Stomach (tissue), 9 donors: ENCODE data around the gene LSMEM2. TPM values are rescaled to one million over a fixed set of nuclear protein-coding genes. Genes with fewer than 3 reads are reported as not detected.

Source experiments
- DNase-seq, 2 donors: peaks; one replicate each; pipeline versions ENCODE4 v3.0.0 to v3.0.0-alpha.2; 2013 to 2019
- H3K27ac ChIP-seq, 5 donors: fragments of 200-600 bp in 4 of 5; sonication (generic) in 4 of 5; one replicate each; pipeline ENCODE4 v1.5.1; 2013 to 2019; ENCODE audit warnings: mild to moderate bottlenecking in 1 of 5, moderate library complexity in 1 of 5
- H3K27me3 ChIP-seq, 3 donors: fragments of 200-600 bp; sonication (generic); one replicate each; pipeline ENCODE4 v1.5.1; 2017 to 2019; ENCODE audit warnings: mixed run types in 1 of 3
- H3K36me3 ChIP-seq, 4 donors: fragments of 200-600 bp; sonication (generic); 1 replicate in 3 of 4; 2 replicates in 1 of 4; pipeline ENCODE4 v1.5.1; 2016 to 2019
- H3K4me1 ChIP-seq, 4 donors: fragments of 200-600 bp; sonication (generic); one replicate each; pipeline ENCODE4 v1.5.1; 2016 to 2019
- H3K4me3 ChIP-seq, 4 donors: fragments of 200-600 bp; sonication (generic) in 3 of 4; one replicate each; pipeline ENCODE4 v1.5.1; 2016 to 2019; ENCODE audit warnings: mild to moderate bottlenecking in 1 of 4
- H3K9me3 ChIP-seq, 4 donors: fragments of 200-600 bp; sonication (generic); one replicate each; pipeline ENCODE4 v1.5.1; 2016 to 2019
- EP300 ChIP-seq: sonication (generic); formaldehyde crosslinking; IDR thresholded peaks from one replicate; pipeline ENCODE4 v1.6.1; 2017; ENCODE audit warnings: antibody characterized with exemption
- POLR2A ChIP-seq, 4 donors: fragments of 450-650 bp; IDR thresholded peaks; one replicate each; pipeline ENCODE4 v1.6.1; 2016; ENCODE audit warnings: antibody characterized with exemption in 4 of 4, control low read depth in 2 of 4, mild to moderate bottlenecking in 1 of 4, moderate library complexity in 1 of 4
- POLR2AphosphoS5 ChIP-seq, 3 donors: sonication (generic); formaldehyde crosslinking; IDR thresholded peaks; one replicate each; pipeline ENCODE4 v1.6.1; 2016; ENCODE audit warnings: antibody characterized with exemption in 3 of 3
- WGBS, 5 donors: extraction: QIAGEN DNeasy Blood & Tissue Kit in 3 of 5; methylation state at CpG; one replicate each; pipeline versions ENCODE4 v1.1.5 to v1.1.7; 2013 to 2018; 5-methylcytosine and 5-hydroxymethylcytosine counted together
- intact Hi-C: fragments of 100-400 bp; cut with DNase I; formaldehyde crosslinking; loops from one replicate; pipeline ENCODE4 v1.15.1; 2023; ENCODE audit warnings: low total_unique reads
- polyA plus RNA-seq, 3 donors: library from polyadenylated mRNA; stranded (reverse); fragments of 200-250 nt; gene quantifications; one replicate each; pipeline ENCODE4 v1.2.3, GENCODE V29; 2013
- total RNA-seq, 5 donors: library from RNA; depleted of rRNA; stranded (reverse); fragments of >200 nt; gene quantifications; one replicate each; pipeline versions ENCODE4 v1.1.0 to v1.2.3, GENCODE V29; 2014 to 2016
- TF ChIP-seq, protein P1 (sequence below), 7 experiments: fragments of 450-650 bp in 4 of 7; fragments of 200-600 bp in 3 of 7; sonication (generic) in 3 of 7; IDR thresholded peaks; one replicate each; pipeline ENCODE4 v1.5.1; 2016 to 2019; ENCODE audit warnings: antibody characterized with exemption in 7 of 7, control low read depth in 2 of 7, mild to moderate bottlenecking in 1 of 7
- donor health status: healthy with polysubstance abuse.
- donor health status: Bipolar disorder and iron deficiency.
- donor health status: healthy.

Gene LSMEM2
- total and polyA plus RNA-seq, 8 donors, result 0.31 to 0.58 TPM; not detected in 6

- Histone ChIP-seq H3K9me3 (no peaks in the 10 kb centered on the region), H3K4me3 (no peak overlapping the region), H3K27ac (no peak overlapping the region), H3K4me1 (peaks cover 30 to 43% (median 41%) of the 10 kb centered on the region in 4 donors), H3K36me3 (peaks cover 34 to 45% (median 44%) of the 10 kb centered on the region in 4 donors), H3K27me3 (no peaks in the 10 kb centered on the region)
- 89 to 93% (median 91%) methylated on average over 21 to 23 of the region's 23 CpGs for WGBS, 5 donors
- DNase-seq, result no peak
- TF ChIP-seq, protein P1, sequence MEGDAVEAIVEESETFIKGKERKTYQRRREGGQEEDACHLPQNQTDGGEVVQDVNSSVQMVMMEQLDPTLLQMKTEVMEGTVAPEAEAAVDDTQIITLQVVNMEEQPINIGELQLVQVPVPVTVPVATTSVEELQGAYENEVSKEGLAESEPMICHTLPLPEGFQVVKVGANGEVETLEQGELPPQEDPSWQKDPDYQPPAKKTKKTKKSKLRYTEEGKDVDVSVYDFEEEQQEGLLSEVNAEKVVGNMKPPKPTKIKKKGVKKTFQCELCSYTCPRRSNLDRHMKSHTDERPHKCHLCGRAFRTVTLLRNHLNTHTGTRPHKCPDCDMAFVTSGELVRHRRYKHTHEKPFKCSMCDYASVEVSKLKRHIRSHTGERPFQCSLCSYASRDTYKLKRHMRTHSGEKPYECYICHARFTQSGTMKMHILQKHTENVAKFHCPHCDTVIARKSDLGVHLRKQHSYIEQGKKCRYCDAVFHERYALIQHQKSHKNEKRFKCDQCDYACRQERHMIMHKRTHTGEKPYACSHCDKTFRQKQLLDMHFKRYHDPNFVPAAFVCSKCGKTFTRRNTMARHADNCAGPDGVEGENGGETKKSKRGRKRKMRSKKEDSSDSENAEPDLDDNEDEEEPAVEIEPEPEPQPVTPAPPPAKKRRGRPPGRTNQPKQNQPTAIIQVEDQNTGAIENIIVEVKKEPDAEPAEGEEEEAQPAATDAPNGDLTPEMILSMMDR (IDR thresholded peaks at IDR 0.05), result no peak
- TF ChIP-seq POLR2A (IDR thresholded peaks at IDR 0.05) (no peak), POLR2AphosphoS5 (IDR thresholded peaks at IDR 0.05) (no peak), EP300 (no peak)
- intact Hi-C loops, result no loop called here
Measured at GRCh38 chr3:50288387-50289007, 9.6 kb downstream of the LSMEM2 start.

DNA sequence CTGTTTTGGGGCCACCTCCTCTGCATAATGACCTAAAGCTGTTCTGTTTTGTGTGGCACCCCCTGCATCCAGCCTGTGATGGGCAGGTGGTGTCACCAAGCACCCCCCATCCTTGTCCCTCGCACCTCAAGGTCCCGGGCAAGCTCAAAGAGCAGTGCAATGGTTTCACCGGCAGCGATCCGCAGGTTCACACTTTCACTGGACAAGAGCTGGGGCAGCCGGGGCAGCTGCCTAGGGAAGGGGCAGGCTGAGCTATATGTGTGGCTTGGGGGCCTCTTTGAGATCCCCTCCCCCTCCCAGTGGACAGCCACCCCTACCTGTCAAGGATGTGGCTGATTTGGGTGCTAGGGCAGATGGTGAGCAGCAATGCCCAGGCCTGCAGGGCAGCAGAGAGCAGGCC lies 10.2 kb downstream of the LSMEM2 start:
- DNase-seq, result no peak
- WGBS, 5 donors, result 94 to 100% (median 97%) methylated on average over 6 of the region's 6 CpGs
- Histone ChIP-seq H3K27me3 (no peaks in the 10 kb centered on the region), H3K27ac (peak overlapping the region in 2 of 5 donors; percentile 97 to 99), H3K4me3 (no peak overlapping the region), H3K9me3 (no peaks in the 10 kb centered on the region), H3K4me1 (peaks cover 30 to 48% (median 43%) of the 10 kb centered on the region in 4 donors), H3K36me3 (peaks cover 34 to 45% (median 44%) of the 10 kb centered on the region in 4 donors)
- no peak for TF ChIP-seq EP300
- TF ChIP-seq POLR2A (IDR thresholded peaks at IDR 0.05), result no peak
- TF ChIP-seq, protein P1 (IDR thresholded peaks at IDR 0.05), result no peak
- TF ChIP-seq POLR2AphosphoS5 (IDR thresholded peaks at IDR 0.05), result no peak
- intact Hi-C loops, result no loop called here

- Histone ChIP-seq H3K36me3 (peaks cover 34 to 45% (median 44%) of the 10 kb centered on the region in 4 donors), H3K9me3 (no peaks in the 10 kb centered on the region), H3K27me3 (no peaks in the 10 kb centered on the region), H3K4me1 (peaks cover 30 to 48% (median 43%) of the 10 kb centered on the region in 4 donors), H3K4me3 (peak overlapping the region in 2 of 4 donors; percentile 8 to 99), H3K27ac (peak overlapping the region; percentile 95 to 99 (median 97))
- TF ChIP-seq EP300, result no peak
- WGBS, 5 donors, result 44 to 77% (median 73%) methylated on average over 15 to 16 of the region's 16 CpGs
- intact Hi-C loops, result no loop called here
- DNase-seq, result peak; percentile 26 to 57
Measured at GRCh38 chr3:50290161-50290641, 11.3 kb downstream of the LSMEM2 start.

- peaks cover 30 to 52% (median 47%) of the 10 kb centered on the region in 4 donors for H3K4me1 ChIP-seq
- intact Hi-C loops, result no loop called here
- H3K9me3 ChIP-seq, result no peaks in the 10 kb centered on the region
- H3K4me3 ChIP-seq, result peak within 1 kb of the TSS; percentile 86 to 99 (median 96)
- TF ChIP-seq, protein P1 (IDR thresholded peaks at IDR 0.05), result no peak
- TF ChIP-seq EP300, result no peak
- peak; percentile 85 to 98 (median 93) for TF ChIP-seq POLR2AphosphoS5 (IDR thresholded peaks at IDR 0.05)
- no peak for TF ChIP-seq POLR2A (IDR thresholded peaks at IDR 0.05)
- peaks cover 37 to 45% (median 39%) of the 10 kb centered on the region in 4 donors for H3K36me3 ChIP-seq
- peak within 1 kb of the TSS; percentile 95 to 99 (median 97) for H3K27ac ChIP-seq
- DNase-seq, result peak; percentile 98 to 99
- 0 to 1% (median 1%) methylated on average over 28 to 67 of the region's 67 CpGs for WGBS, 5 donors
- no peaks in the 10 kb centered on the region for H3K27me3 ChIP-seq
Measured at GRCh38 chr3:50292159-50293078, 13.5 kb downstream of the LSMEM2 start, which contains the start of gene IFRD2. Gene IFRD2, minus strand, starts transcription at chr3:50292429. Its CDS starts 155 bp downstream, at chr3:50292274.
